HepG2 (cell line): ENCODE measurements around the gene PADI1. TPM values are rescaled to one million over a fixed set of nuclear protein-coding genes. Genes with fewer than 3 reads are reported as not detected.

Experiments used
- ATAC-seq: fragments of 200-7000 bp; cut with Tn5 transposase; 3 replicates; pipeline ENCODE4 v1.9.1; 2020; ENCODE audit warnings: mild to moderate bottlenecking, moderate library complexity
- BruUV-seq: library from RNA; stranded (reverse); fragments of 400-500 nt; replicated peaks from 2 replicates; lab custom pipeline; 2021; lab: Mats Ljungman, UMichigan
- CTCF ChIA-PET: fragments of 300-600 bp; formaldehyde crosslinking; extraction: SDS; loops from one replicate; lab custom pipeline; 2021; ENCODE audit warnings: low total read pairs, inconsistent platforms, low intra/inter-chr PET ratio; lab: Yijun Ruan, JAX
- POLR2A ChIA-PET: fragments of 350-600 bp; sonication (Branson Sonifier 250); formaldehyde crosslinking; loops from one replicate; lab custom pipeline; 2020; ENCODE audit warnings: antibody characterized with exemption, inconsistent platforms; lab: Yijun Ruan, JAX
- DNase-seq: peaks from one replicate; pipeline ENCODE4 v3.0.0-alpha.2; 2015; ENCODE audit warnings: low spot score
- FAIRE-seq: peaks from 3 replicates; lab custom pipeline; 2011; peaks lifted over from hg19 to GRCh38; lab: Jason Lieb, UNC
- H2AFZ ChIP-seq: one replicate; pipeline ENCODE4 v1.6.1; 2011; ENCODE audit warnings: low read length, inconsistent platforms
- H3K27ac ChIP-seq: fragments of 300-600 bp; 3 replicates; pipeline ENCODE4 v1.8.0; 2011; ENCODE audit warnings: mixed run types, mild to moderate bottlenecking, mixed read lengths, low read length, inconsistent platforms; ENCODE audit not compliant: insufficient read depth; ENCODE audit errors: extremely low read length
- H3K27me3 ChIP-seq, 2 experiments: fragments of 200-600 bp in 1 of 2; 2 replicates in 1 of 2; 3 replicates in 1 of 2; pipeline versions ENCODE4 v1.6.0 to v1.8.0; 2011; ENCODE audit warnings: low read length in 2 of 2, mild to moderate bottlenecking in 2 of 2, moderate library complexity in 2 of 2, inconsistent platforms in 1 of 2; ENCODE audit not compliant: insufficient read depth in 2 of 2, control insufficient read depth in 1 of 2
- H3K36me3 ChIP-seq, 2 experiments: fragments of 200-600 bp in 1 of 2; replicated peaks in 1 of 2; 2 replicates in 1 of 2; 3 replicates in 1 of 2; pipeline versions ENCODE4 v1.5.1 to v1.8.0; 2011; ENCODE audit warnings: low read length in 2 of 2, inconsistent platforms in 1 of 2; ENCODE audit not compliant: insufficient read depth in 2 of 2, control insufficient read depth in 1 of 2
- H3K4me1 ChIP-seq: 2 replicates; pipeline ENCODE4 v1.5.1; 2012; ENCODE audit warnings: low read length, inconsistent platforms; ENCODE audit not compliant: insufficient read depth
- H3K4me2 ChIP-seq: 2 replicates; pipeline ENCODE4 v1.6.0; 2011; ENCODE audit warnings: low read depth, low read length, inconsistent platforms
- H3K4me3 ChIP-seq, 3 experiments: fragments of 200-600 bp in 1 of 3; sonication (generic), shearing (Covaris generic) in 1 of 3; replicated peaks in 1 of 3; 2 replicates each; pipeline ENCODE4 v1.5.1; 2011 to 2016; ENCODE audit warnings: low read length in 3 of 3, inconsistent platforms in 2 of 3, low read depth in 2 of 3, mild to moderate bottlenecking in 2 of 3, control low read depth in 1 of 3, mixed read lengths in 1 of 3; ENCODE audit not compliant: insufficient read depth in 1 of 3
- H3K79me2 ChIP-seq: one replicate; pipeline ENCODE4 v1.6.1; 2011; ENCODE audit warnings: low read length, inconsistent platforms; ENCODE audit not compliant: insufficient read depth
- H3K9ac ChIP-seq: 2 replicates; pipeline ENCODE4 v1.6.0; 2011; ENCODE audit warnings: mild to moderate bottlenecking, low read depth, low read length, inconsistent platforms; ENCODE audit not compliant: insufficient read depth
- H3K9me3 ChIP-seq: 2 replicates; pipeline ENCODE4 v1.5.1; 2012; ENCODE audit warnings: mild to moderate bottlenecking, low read length
- H4K20me1 ChIP-seq: 2 replicates; pipeline ENCODE4 v1.6.0; 2011; ENCODE audit warnings: inconsistent platforms, mild to moderate bottlenecking, low read length, moderate library complexity; ENCODE audit not compliant: insufficient read depth
- ARNT2 ChIP-seq: sonication (generic); formaldehyde crosslinking; IDR thresholded peaks from 2 replicates; pipeline ENCODE4 v1.8.0; 2022; ENCODE audit warnings: mild to moderate bottlenecking, low read depth, missing genetic modification reagents, moderate library complexity
- ELF4 ChIP-seq: sonication (generic); formaldehyde crosslinking; IDR thresholded peaks from 2 replicates; pipeline ENCODE4 v1.5.0; 2020; ENCODE audit warnings: missing genetic modification reagents, mild to moderate bottlenecking, moderate library complexity, borderline replicate concordance
- HNRNPK ChIP-seq: fragments of 200-400 bp; formaldehyde crosslinking; IDR thresholded peaks from 2 replicates; pipeline ENCODE4 v1.6.1; 2018; ENCODE audit warnings: low read length, low read depth, moderate library complexity, mild to moderate bottlenecking; ENCODE audit not compliant: poor library complexity, severe bottlenecking
- NR1H2 ChIP-seq: sonication (generic); formaldehyde crosslinking; IDR thresholded peaks from 2 replicates; pipeline ENCODE4 v1.8.1; 2022; ENCODE audit warnings: low read depth, missing genetic modification reagents, borderline replicate concordance
- PCBP2 ChIP-seq: fragments of 200-400 bp; formaldehyde crosslinking; optimal IDR thresholded peaks from 2 replicates; pipeline ENCODE3; 2018; ENCODE audit warnings: low read length, low read depth; ENCODE audit not compliant: poor library complexity, severe bottlenecking
- REPIN1 ChIP-seq: sonication (generic); formaldehyde crosslinking; IDR thresholded peaks from 2 replicates; pipeline ENCODE4 v1.8.0; 2022; ENCODE audit warnings: missing genetic modification reagents, low read depth, mild to moderate bottlenecking, borderline replicate concordance
- SCMH1 ChIP-seq: sonication (generic); formaldehyde crosslinking; IDR thresholded peaks from 2 replicates; pipeline ENCODE4 v1.9.0; 2021; ENCODE audit warnings: missing genetic modification reagents, mild to moderate bottlenecking, borderline replicate concordance
- XRCC5 ChIP-seq: fragments of 200-400 bp; formaldehyde crosslinking; optimal IDR thresholded peaks from 2 replicates; pipeline ENCODE3; 2017; ENCODE audit warnings: mild to moderate bottlenecking, low read length
- ZBTB20 ChIP-seq: sonication (generic); formaldehyde crosslinking; IDR thresholded peaks from 2 replicates; pipeline ENCODE4 v1.8.1; 2023; ENCODE audit warnings: missing genetic modification reagents, low read depth, mild to moderate bottlenecking, borderline replicate concordance
- ZFP82 ChIP-seq: sonication (generic); formaldehyde crosslinking; IDR thresholded peaks from 2 replicates; pipeline ENCODE4 v1.5.1; 2020; ENCODE audit warnings: mild to moderate bottlenecking, missing genetic modification reagents, borderline replicate concordance
- ZNF33A ChIP-seq: sonication (generic); formaldehyde crosslinking; IDR thresholded peaks from 2 replicates; pipeline ENCODE4 v1.5.1; 2020; ENCODE audit warnings: missing genetic modification reagents, mild to moderate bottlenecking, moderate library complexity, borderline replicate concordance
- ZNF724P ChIP-seq: sonication (generic); formaldehyde crosslinking; IDR thresholded peaks from 2 replicates; pipeline ENCODE4 v1.8.0; 2022; ENCODE audit warnings: missing genetic modification reagents, borderline replicate concordance
- ZNF747 ChIP-seq: sonication (generic); formaldehyde crosslinking; IDR thresholded peaks from 2 replicates; pipeline ENCODE4 v1.8.1; 2023; ENCODE audit warnings: missing genetic modification reagents, mild to moderate bottlenecking, borderline replicate concordance
- ZNF850 ChIP-seq: sonication (generic); formaldehyde crosslinking; conservative IDR thresholded peaks from 2 replicates; pipeline ENCODE4 v1.9.0; 2021; ENCODE audit warnings: mild to moderate bottlenecking, missing genetic modification reagents
- WGBS: methylation state at CpG from one replicate; pipeline ENCODE4 v1.1.6; 2017; ENCODE audit warnings: low lambda C conversion rate; 5-methylcytosine and 5-hydroxymethylcytosine counted together
- in situ Hi-C: cut with HindIII; loops from 2 replicates; pipeline ENCODE4 v1.10.0; 2017; ENCODE audit warnings: low pct_unique_long_range_greater_than_20kb; ENCODE audit not compliant: extremely low pct_ligation_motif_present
- intact Hi-C: fragments of 100-400 bp; cut with micrococcal nuclease; formaldehyde crosslinking; loops from one replicate; pipeline ENCODE4 v1.10.0; 2022; ENCODE audit not compliant: unreplicated experiment
- polyA plus RNA-seq, 8 experiments: library from polyadenylated mRNA; depleted of rRNA in 3 of 8; stranded (reverse) in 7 of 8; unstranded in 1 of 8; fragments of >200 nt; fragmentation: Illumina TruSeq in 4 of 8; extraction: Trizol in 4 of 8; gene quantifications; 2 replicates each; pipeline versions ENCODE4 v1.2.1 to v1.2.3, GENCODE V29; 2011 to 2016; ENCODE audit warnings: low read depth in 4 of 8, missing spikeins in 1 of 8, mixed read lengths in 1 of 8; ENCODE audit not compliant: insufficient read depth in 1 of 8
- total RNA-seq, 5 experiments: library from RNA; depleted of rRNA; stranded (reverse); fragments of >200 nt; fragmentation: Illumina TruSeq; extraction: Trizol; gene quantifications; 2 replicates each; pipeline ENCODE4 v1.2.3, GENCODE V29; 2016; ENCODE audit warnings: low read depth in 1 of 5
- TF ChIP-seq, protein P1 (sequence below): sonication (generic); formaldehyde crosslinking; IDR thresholded peaks from 2 replicates; pipeline ENCODE4 v1.4.0; 2020; ENCODE audit warnings: mild to moderate bottlenecking, missing genetic modification reagents
- TF ChIP-seq, protein P2 (sequence below): IDR thresholded peaks from 2 replicates; pipeline ENCODE4 v1.6.1; 2016; ENCODE audit warnings: missing compliant biosample characterization, missing genetic modification reagents, borderline replicate concordance
- TF ChIP-seq, protein P3 (sequence below): sonication (generic); formaldehyde crosslinking; IDR thresholded peaks from 2 replicates; pipeline ENCODE4 v1.5.0; 2020; ENCODE audit warnings: missing genetic modification reagents

The PADI1 gene
- total and polyA plus RNA-seq, 2 of the 13 experiments (the other 11 are each of a cell fraction or from before 2014, with no cell fraction given), result not detected

DNA sequence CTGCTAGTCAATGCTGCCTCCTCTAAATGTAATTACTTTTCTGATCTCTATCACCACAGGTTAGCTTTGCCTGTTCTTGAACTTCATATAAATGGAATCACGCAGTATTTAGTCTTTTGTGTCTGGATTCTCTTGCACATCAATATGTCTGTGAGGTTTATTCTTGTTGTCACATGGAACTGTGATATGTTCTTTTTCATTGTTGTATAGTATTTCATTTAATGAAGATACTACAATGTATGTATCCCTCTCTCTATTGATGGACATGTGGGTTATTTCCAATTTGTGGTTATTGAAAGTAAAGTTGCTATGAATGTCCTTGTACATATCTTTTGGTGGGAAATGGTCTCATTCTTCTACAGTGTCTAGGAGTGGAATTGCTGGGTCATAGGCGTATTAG is 16.7 kb upstream of the PADI1 start (continued):
- no peak for TF ChIP-seq ZNF33A (CRISPR knock-in tag)
- TF ChIP-seq, protein P1, sequence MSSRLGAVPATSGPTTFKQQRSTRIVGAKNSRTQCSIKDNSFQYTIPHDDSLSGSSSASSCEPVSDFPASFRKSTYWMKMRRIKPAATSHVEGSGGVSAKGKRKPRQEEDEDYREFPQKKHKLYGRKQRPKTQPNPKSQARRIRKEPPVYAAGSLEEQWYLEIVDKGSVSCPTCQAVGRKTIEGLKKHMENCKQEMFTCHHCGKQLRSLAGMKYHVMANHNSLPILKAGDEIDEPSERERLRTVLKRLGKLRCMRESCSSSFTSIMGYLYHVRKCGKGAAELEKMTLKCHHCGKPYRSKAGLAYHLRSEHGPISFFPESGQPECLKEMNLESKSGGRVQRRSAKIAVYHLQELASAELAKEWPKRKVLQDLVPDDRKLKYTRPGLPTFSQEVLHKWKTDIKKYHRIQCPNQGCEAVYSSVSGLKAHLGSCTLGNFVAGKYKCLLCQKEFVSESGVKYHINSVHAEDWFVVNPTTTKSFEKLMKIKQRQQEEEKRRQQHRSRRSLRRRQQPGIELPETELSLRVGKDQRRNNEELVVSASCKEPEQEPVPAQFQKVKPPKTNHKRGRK, result no peak

DNA sequence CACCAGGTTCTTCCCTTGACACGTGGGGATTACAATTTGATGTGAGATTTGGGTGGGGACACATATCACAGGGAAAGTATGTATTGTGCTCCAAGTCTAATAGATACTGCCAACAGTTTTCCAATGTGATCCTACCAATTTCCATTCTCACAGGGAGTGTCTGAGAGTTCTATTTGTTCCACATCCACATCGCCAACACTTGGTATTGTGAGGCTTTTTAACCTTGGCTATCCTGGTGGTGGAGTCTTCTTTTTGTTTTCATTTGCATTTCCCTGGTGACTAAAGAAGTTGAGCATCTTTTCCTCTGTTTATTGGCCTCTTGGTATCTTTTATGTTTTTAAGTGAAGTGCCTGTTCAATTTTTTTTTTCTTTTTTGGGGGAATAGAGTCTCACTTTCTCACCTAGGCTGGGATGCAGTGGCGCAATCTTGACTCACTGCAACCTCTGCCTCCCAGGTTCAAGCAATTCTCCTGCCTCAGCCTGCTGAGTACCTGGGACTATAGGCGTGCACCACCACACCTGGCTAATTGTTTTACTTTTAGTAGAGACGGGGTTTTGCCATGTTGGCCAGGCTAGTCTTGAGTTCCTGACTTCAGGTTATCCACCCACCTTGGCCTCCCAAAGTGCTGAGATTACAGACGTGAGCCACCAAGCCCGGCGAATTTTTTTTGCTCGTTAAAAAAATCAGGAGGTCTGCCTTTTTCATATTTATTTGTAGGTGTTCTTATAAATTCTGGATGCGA is 15.9 kb upstream of the PADI1 start:
- intact Hi-C loops (no loop called here), in situ Hi-C loops (no loop called here)
- peaks cover 0 to 4% of the 10 kb centered on the region in 2 experiments; a peak in 1 of 5 replicates for H3K27me3 ChIP-seq
- H3K9me3 ChIP-seq, result peaks cover 7% of the 10 kb centered on the region; the same call in 1 of the 2 replicates
- H3K4me2 ChIP-seq, result no peak overlapping the region
- H3K9ac ChIP-seq, result no peak overlapping the region
- FAIRE-seq (no peak), ATAC-seq (no peak), DNase-seq (no peak)
- no peaks in the 10 kb centered on the region for H3K79me2 ChIP-seq
- 24% methylated on average over 10 of the region's 10 CpGs for WGBS
- H2AFZ ChIP-seq, result no peak overlapping the region
- no peaks in the 10 kb centered on the region for H4K20me1 ChIP-seq
- POLR2A ChIA-PET, result no interaction called here
- no TSS peak for BruUV-seq
- no peaks in the 10 kb centered on the region for H3K4me1 ChIP-seq
- no peak overlapping the region for H3K4me3 ChIP-seq
- CTCF ChIA-PET, result no interaction called here
- no peaks in the 10 kb centered on the region for H3K36me3 ChIP-seq
- TF ChIP-seq PCBP2, result no peak
- no peak for TF ChIP-seq NR1H2
- TF ChIP-seq SCMH1 (CRISPR knock-in tag), result no peak
- no peak for TF ChIP-seq ZNF724P (CRISPR knock-in tag)
- no peak for TF ChIP-seq XRCC5
- TF ChIP-seq ARNT2, result no peak
- TF ChIP-seq, protein P2, sequence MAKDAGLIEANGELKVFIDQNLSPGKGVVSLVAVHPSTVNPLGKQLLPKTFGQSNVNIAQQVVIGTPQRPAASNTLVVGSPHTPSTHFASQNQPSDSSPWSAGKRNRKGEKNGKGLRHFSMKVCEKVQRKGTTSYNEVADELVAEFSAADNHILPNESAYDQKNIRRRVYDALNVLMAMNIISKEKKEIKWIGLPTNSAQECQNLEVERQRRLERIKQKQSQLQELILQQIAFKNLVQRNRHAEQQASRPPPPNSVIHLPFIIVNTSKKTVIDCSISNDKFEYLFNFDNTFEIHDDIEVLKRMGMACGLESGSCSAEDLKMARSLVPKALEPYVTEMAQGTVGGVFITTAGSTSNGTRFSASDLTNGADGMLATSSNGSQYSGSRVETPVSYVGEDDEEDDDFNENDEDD (CRISPR knock-in tag), result no peak
- TF ChIP-seq REPIN1 (CRISPR knock-in tag), result no peak
- no peak for TF ChIP-seq ZFP82 (CRISPR knock-in tag)
- TF ChIP-seq, protein P3, sequence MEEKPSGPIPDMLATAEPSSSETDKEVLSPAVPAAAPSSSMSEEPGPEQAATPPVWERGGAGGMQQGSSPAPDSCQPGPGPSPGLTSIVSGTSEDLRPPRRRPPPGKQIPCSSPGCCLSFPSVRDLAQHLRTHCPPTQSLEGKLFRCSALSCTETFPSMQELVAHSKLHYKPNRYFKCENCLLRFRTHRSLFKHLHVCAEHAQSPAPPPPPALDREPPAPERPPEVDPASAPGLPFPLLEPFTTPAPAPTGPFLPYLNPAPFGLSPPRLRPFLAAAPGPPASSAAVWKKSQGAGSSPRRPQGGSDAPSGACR, result no peak
- no peak for TF ChIP-seq ELF4 (CRISPR knock-in tag)
- no peak for TF ChIP-seq ZNF747
- TF ChIP-seq ZNF850 (CRISPR knock-in tag), result no peak
- no peak for TF ChIP-seq ZBTB20
- TF ChIP-seq HNRNPK, result no peak
- no peak overlapping the region for H3K27ac ChIP-seq
